ENCODE measurements around the gene DGKD.

Gene DGKD

DNA sequence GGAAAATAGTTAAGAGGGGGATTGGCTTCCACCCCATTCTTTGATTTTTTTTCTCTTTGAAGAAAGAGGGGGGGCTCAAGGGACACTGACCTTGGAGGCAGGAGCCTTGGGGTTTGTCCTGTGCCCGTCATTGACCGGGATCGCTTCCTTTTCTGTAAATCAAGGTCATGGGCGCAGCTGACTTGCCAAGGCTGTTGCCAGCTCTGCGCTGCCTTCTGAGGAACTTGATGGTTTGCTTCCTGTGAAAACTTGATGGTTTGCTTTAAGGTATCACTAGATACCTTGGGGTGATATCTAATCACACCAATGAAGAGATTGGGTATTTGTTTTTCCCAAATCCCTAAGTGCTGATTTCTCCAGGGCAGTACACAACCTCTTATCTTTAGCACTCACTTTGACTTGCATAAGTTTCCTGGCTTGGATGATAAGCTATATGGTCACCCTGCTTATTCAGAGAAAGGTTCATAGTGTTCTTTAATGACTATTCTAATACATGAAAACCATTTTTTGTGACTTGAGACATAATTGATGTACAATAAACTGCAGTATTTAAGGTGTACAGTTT lies 56.0 kb downstream of the DGKD start:
- H3K4me3 ChIP-seq (ENCODE audit: low read length): no peak overlapping the region
- TF ChIP-seq, protein P1, sequence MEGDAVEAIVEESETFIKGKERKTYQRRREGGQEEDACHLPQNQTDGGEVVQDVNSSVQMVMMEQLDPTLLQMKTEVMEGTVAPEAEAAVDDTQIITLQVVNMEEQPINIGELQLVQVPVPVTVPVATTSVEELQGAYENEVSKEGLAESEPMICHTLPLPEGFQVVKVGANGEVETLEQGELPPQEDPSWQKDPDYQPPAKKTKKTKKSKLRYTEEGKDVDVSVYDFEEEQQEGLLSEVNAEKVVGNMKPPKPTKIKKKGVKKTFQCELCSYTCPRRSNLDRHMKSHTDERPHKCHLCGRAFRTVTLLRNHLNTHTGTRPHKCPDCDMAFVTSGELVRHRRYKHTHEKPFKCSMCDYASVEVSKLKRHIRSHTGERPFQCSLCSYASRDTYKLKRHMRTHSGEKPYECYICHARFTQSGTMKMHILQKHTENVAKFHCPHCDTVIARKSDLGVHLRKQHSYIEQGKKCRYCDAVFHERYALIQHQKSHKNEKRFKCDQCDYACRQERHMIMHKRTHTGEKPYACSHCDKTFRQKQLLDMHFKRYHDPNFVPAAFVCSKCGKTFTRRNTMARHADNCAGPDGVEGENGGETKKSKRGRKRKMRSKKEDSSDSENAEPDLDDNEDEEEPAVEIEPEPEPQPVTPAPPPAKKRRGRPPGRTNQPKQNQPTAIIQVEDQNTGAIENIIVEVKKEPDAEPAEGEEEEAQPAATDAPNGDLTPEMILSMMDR (IDR thresholded peaks at IDR 0.05; ENCODE audit: insufficient read depth, low read depth, low read length, missing control alignments): no peak
- DNase-seq (ENCODE audit: low read depth): no peak

DNA sequence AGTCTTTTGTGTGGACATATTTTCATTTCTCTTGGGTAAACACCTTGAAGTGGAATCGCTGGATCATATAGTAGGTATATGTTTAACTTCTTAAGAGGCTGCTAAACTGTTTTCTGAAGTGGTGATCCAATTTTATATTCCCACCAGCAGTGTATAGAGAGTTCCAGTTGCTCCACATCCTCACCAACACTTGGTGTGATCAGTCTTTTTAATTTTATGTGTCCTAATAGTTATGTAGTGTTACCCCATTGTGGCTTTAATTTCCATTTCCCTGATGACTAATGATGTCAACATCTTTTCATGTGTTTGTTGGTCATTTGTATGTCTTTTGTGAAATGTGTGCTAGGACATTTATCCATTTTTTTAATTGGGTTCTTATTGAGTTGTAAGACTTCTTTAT lies 56.9 kb downstream of the DGKD start:
- no peak overlapping the region for H3K4me3 ChIP-seq (ENCODE audit: low read length)
- TF ChIP-seq, protein P1 (IDR thresholded peaks at IDR 0.05; ENCODE audit: insufficient read depth, low read depth, low read length, missing control alignments): no peak
- peak; percentile 7 for DNase-seq (ENCODE audit: low read depth)

DNA sequence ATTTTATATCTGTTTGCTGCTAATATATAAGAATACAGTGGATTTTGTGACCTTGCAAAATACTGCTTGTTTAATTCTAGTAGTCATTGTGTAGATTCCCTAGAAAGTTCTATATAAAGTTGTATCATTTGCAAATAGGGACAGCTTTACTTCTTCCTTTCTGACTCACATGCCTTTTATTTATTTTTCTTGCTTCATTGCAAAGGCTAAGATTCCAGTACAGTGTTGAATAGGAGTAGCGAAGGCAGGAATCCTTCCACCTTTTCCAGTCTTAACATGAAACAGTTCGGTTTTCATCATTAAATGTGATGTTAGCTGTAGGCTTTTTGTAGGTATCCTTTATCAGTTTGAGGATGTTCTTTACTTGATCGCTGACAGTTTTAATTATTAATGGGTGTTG lies 58.1 kb downstream of the DGKD start:
- TF ChIP-seq, protein P1 (IDR thresholded peaks at IDR 0.05; ENCODE audit: insufficient read depth, low read depth, low read length, missing control alignments): no peak
- H3K4me3 ChIP-seq (ENCODE audit: low read length): no peak overlapping the region
- DNase-seq (ENCODE audit: low read depth): peak; percentile 63

DNA sequence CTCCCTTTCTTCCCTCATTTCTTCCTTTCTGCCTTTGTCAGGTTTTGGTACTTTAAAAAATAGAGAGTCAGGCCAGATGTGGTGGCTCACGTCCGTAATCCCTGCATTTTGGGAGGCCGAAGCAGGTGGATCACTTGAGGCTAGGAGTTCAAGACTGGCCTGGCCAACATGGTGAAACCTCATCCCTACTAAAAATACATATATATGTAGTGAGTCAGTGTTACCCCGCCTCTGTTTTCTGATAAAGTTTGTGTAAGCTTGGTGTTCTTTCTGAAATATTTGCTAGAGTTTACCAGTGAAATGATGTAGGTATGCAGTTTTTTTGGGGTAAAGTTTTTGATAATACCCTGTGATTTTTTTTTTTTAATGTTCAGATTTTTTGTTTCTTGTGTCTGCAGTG lies 58.8 kb downstream of the DGKD start:
- H3K4me3 ChIP-seq (ENCODE audit: low read length): no peak overlapping the region
- TF ChIP-seq, protein P1 (IDR thresholded peaks at IDR 0.05; ENCODE audit: insufficient read depth, low read depth, low read length, missing control alignments): no peak
- DNase-seq (ENCODE audit: low read depth): peak; percentile 35

DNA sequence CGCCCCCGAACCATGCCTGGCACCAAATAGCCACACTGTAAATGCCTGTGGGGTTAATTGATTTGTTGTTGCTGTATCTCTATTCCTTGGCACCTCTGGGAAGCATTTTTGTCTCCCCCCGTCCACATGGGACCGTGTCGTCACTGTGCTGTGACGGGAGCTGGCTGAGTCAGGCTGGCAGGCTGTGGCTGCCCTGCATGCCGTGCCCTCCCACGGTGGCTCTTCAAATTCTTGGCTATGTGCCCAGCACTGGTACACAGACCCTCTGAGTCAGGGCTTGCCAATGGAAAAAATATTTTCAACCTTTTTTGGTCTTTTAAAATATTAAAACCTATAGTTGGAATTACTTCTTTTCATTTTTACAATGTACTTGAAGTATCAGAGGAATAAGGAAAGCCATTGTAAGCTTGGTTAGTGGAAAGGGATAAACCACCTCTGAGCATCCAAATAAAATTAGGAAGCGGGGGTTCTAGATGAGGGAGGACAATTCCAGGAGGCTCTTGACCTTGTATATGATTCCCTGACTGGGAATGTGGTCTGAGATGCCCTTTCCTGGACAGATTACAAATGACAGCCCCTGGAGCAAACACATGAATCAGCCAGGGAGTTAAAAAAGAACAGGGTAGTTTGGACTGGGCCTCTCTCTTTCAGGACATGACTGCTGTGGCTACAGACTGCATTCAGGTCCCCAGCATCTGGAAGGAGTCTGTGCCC lies 59.4 kb downstream of the DGKD start:
- TF ChIP-seq, protein P1 (IDR thresholded peaks at IDR 0.05; ENCODE audit: insufficient read depth, low read depth, low read length, missing control alignments): no peak
- DNase-seq (ENCODE audit: low read depth): peak; percentile 84
- H3K4me3 ChIP-seq (ENCODE audit: low read length): no peak overlapping the region

DNA sequence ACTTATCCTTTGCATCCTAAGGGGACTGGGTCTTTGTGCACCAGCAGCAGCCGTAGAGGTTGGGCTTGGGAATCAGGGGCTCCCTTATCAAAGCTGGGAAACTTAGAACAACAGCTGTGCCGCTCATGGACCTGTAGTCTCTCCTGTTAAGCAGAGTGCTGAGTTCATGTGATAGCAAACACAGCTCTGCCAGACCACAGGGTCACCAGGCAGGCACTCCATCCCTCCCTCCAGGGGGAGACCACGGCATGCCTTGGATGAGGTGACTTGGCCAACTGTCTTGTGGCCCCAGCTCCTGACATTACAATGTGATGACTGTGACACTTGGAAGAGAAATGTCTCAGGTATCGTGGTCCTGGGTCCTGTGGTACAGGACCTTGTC lies 60.0 kb downstream of the DGKD start:
- peak; percentile 10 for DNase-seq (ENCODE audit: low read depth)
- TF ChIP-seq, protein P1 (IDR thresholded peaks at IDR 0.05; ENCODE audit: insufficient read depth, low read depth, low read length, missing control alignments): no peak
- H3K4me3 ChIP-seq (ENCODE audit: low read length): no peak overlapping the region
